IMR-90 (cell line): ENCODE results near the gene EGFR.

Experiments
- BHLHE40 ChIP-seq: fragments of 150-350 bp; IDR thresholded peaks from 2 replicates; pipeline ENCODE4 v1.6.1; 2016; ENCODE audit warnings: mild to moderate bottlenecking, low read depth, low read length
- CHD1 ChIP-seq: IDR thresholded peaks from 2 replicates; pipeline ENCODE4 v1.6.1; 2012; ENCODE audit warnings: low read depth, low read length, improper control_type of control experiment
- MAFK ChIP-seq: IDR thresholded peaks from 2 replicates; pipeline ENCODE4 v1.6.1; 2012; ENCODE audit warnings: low read depth, low read length, improper control_type of control experiment
- NFE2L2 ChIP-seq: fragments of 150-350 bp; IDR thresholded peaks from 2 replicates; pipeline ENCODE4 v1.6.1; 2016; ENCODE audit warnings: low read depth, mild to moderate bottlenecking, low read length
- POLR2A ChIP-seq: IDR thresholded peaks from 2 replicates; pipeline ENCODE4 v1.6.1; 2012; ENCODE audit warnings: mild to moderate bottlenecking, low read depth, low read length
- RAD21 ChIP-seq: IDR thresholded peaks from 2 replicates; pipeline ENCODE4 v1.6.1; 2012; ENCODE audit warnings: low read length, improper control_type of control experiment
- SMC3 ChIP-seq: fragments of 150-350 bp; IDR thresholded peaks from 2 replicates; pipeline ENCODE4 v1.6.1; 2016; ENCODE audit warnings: low read depth, mild to moderate bottlenecking, antibody characterized with exemption, low read length, moderate library complexity
- TF ChIP-seq, protein P1 (sequence below): conservative IDR thresholded peaks from 2 replicates; pipeline ENCODE4 v1.5.1; 2012; ENCODE audit warnings: mild to moderate bottlenecking, low read depth, low read length, improper control_type of control experiment
- TF ChIP-seq, protein P2 (sequence below): fragments of 150-350 bp; IDR thresholded peaks from 2 replicates; pipeline ENCODE4 v1.6.1; 2017; ENCODE audit warnings: mild to moderate bottlenecking, antibody characterized with exemption, low read length, low read depth

DNA sequence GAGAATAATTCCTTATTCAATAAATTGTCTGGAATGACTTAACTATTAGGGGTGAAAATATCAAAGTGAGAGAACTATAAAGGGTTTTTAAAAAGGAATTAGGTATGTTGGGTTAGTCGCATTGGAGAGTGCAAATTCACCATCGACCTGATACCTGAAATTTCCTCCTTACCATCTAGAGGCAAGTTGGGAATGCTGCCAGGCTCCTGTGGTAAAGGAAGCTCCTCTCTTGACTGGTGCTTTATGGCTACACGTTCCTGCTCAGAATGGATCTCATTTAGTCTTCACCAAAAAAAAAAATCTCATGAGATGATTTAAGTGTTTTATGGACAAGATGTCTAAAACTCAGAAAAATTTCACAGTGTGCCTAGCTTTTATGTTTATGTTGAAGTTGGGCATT, 129.8 kb downstream of the EGFR start:
- TF ChIP-seq, protein P1, sequence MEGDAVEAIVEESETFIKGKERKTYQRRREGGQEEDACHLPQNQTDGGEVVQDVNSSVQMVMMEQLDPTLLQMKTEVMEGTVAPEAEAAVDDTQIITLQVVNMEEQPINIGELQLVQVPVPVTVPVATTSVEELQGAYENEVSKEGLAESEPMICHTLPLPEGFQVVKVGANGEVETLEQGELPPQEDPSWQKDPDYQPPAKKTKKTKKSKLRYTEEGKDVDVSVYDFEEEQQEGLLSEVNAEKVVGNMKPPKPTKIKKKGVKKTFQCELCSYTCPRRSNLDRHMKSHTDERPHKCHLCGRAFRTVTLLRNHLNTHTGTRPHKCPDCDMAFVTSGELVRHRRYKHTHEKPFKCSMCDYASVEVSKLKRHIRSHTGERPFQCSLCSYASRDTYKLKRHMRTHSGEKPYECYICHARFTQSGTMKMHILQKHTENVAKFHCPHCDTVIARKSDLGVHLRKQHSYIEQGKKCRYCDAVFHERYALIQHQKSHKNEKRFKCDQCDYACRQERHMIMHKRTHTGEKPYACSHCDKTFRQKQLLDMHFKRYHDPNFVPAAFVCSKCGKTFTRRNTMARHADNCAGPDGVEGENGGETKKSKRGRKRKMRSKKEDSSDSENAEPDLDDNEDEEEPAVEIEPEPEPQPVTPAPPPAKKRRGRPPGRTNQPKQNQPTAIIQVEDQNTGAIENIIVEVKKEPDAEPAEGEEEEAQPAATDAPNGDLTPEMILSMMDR = no peak
- TF ChIP-seq RAD21 (no peak), POLR2A (no peak), NFE2L2 (no peak), CHD1 (no peak), SMC3 (no peak), MAFK (no peak), BHLHE40 (no peak)
- TF ChIP-seq, protein P2, sequence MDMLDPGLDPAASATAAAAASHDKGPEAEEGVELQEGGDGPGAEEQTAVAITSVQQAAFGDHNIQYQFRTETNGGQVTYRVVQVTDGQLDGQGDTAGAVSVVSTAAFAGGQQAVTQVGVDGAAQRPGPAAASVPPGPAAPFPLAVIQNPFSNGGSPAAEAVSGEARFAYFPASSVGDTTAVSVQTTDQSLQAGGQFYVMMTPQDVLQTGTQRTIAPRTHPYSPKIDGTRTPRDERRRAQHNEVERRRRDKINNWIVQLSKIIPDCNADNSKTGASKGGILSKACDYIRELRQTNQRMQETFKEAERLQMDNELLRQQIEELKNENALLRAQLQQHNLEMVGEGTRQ = no peak
